HCT116 (cell line): ENCODE data around the gene POLE3. TPM values are rescaled to one million over a fixed set of nuclear protein-coding genes. Genes with fewer than 3 reads are reported as not detected.

Experiments
- ATAC-seq: fragments of 200-7000 bp; cut with Tn5 transposase; 2 replicates; pipeline ENCODE4 v1.9.1; 2020; ENCODE audit warnings: mild to moderate bottlenecking, moderate library complexity
- BruUV-seq: library from RNA; stranded (reverse); fragments of 400-500 nt; replicated peaks from 2 replicates; lab custom pipeline; 2021; lab: Mats Ljungman, UMichigan
- CTCF ChIA-PET: fragments of 300-600 bp; sonication (Branson Sonifier 250); formaldehyde crosslinking; loops from one replicate; lab custom pipeline; 2021; ENCODE audit warnings: antibody characterized with exemption; lab: Charles Lee
- POLR2A ChIA-PET: fragments of 300-600, 350-600 bp; sonication (Branson Sonifier 250); formaldehyde crosslinking; loops from one replicate; lab custom pipeline; 2021; ENCODE audit warnings: antibody characterized with exemption; lab: Charles Lee
- RAD21 ChIA-PET, 2 experiments: fragments of 300-600 bp; sonication (Branson Sonifier 250); formaldehyde crosslinking; loops; one replicate each; lab custom pipeline; 2023; ENCODE audit warnings: low total read pairs in 2 of 2; ENCODE audit not compliant: uncharacterized antibody in 2 of 2, unreplicated experiment in 2 of 2, low non-redundant PET in 1 of 2; lab: Charles Lee
- DNase-seq: peaks from one replicate; pipeline ENCODE4 v3.0.0-alpha.2; 2010; ENCODE audit warnings: low read depth, low spot score
- H2AFZ ChIP-seq: fragments of 200-600 bp; shearing (Covaris generic), sonication (generic); 2 replicates; pipeline ENCODE4 v1.6.1; 2017; ENCODE audit warnings: low read depth, mixed run types, mixed read lengths, antibody characterized with exemption, low read length; ENCODE audit not compliant: poor library complexity, severe bottlenecking
- H3K27ac ChIP-seq: 2 replicates; pipeline ENCODE4 v1.5.1; 2012; ENCODE audit warnings: low read depth, low read length
- H3K27me3 ChIP-seq: fragments of 200-600 bp; sonication (generic); 2 replicates; pipeline ENCODE4 v1.6.1; 2016; ENCODE audit warnings: mixed run types, low read length, mixed read lengths; ENCODE audit not compliant: insufficient read depth
- H3K36me3 ChIP-seq, 2 experiments: fragments of 200-500 bp in 1 of 2; fragments of 200-600 bp in 1 of 2; sonication (Bioruptor generic) in 1 of 2; sonication (generic) in 1 of 2; 2 replicates each; pipeline versions ENCODE4 v1.5.1 to v1.6.1; 2014 to 2016; ENCODE audit warnings: low read length in 2 of 2, inconsistent platforms in 1 of 2, mixed read lengths in 1 of 2, mixed run types in 1 of 2; ENCODE audit not compliant: insufficient read depth in 2 of 2, control insufficient read depth in 1 of 2
- H3K4me1 ChIP-seq, 2 experiments: fragments of 200-600 bp in 1 of 2; sonication (generic) in 1 of 2; 2 replicates each; pipeline versions ENCODE4 v1.5.1 to v1.6.1; 2012 to 2017; ENCODE audit warnings: low read length in 2 of 2, inconsistent platforms in 1 of 2, mild to moderate bottlenecking in 1 of 2, mixed read lengths in 1 of 2, mixed run types in 1 of 2, moderate library complexity in 1 of 2; ENCODE audit not compliant: insufficient read depth in 2 of 2, control insufficient read depth in 1 of 2
- H3K4me2 ChIP-seq: fragments of 200-600 bp; sonication (generic); 2 replicates; pipeline ENCODE4 v1.6.1; 2017; ENCODE audit warnings: mixed run types, low read length, mixed read lengths
- H3K4me3 ChIP-seq, 2 experiments: fragments of 200-600 bp in 1 of 2; sonication (generic) in 1 of 2; replicated peaks in 1 of 2; 2 replicates each; pipeline ENCODE4 v1.5.1; 2011 to 2016; ENCODE audit warnings: low read length in 2 of 2, control low read depth in 1 of 2, low read depth in 1 of 2, mild to moderate bottlenecking in 1 of 2, mixed read lengths in 1 of 2, mixed run types in 1 of 2
- H3K79me2 ChIP-seq: fragments of 200-600 bp; sonication (generic); 2 replicates; pipeline ENCODE4 v1.6.1; 2017; ENCODE audit warnings: mild to moderate bottlenecking, mixed run types, low read length, moderate library complexity, mixed read lengths; ENCODE audit not compliant: insufficient read depth
- H3K9ac ChIP-seq: fragments of 200-600 bp; sonication (generic); 2 replicates; pipeline ENCODE4 v1.6.1; 2016; ENCODE audit warnings: low read length, mixed read lengths
- H3K9me2 ChIP-seq: fragments of 200-600 bp; sonication (generic), shearing (Covaris generic); 2 replicates; pipeline ENCODE4 v1.6.1; 2017; ENCODE audit warnings: mixed run types, mild to moderate bottlenecking, moderate library complexity; ENCODE audit not compliant: insufficient read depth
- H3K9me3 ChIP-seq, 2 experiments: fragments of 200-500 bp in 1 of 2; fragments of 200-600 bp in 1 of 2; sonication (Bioruptor generic) in 1 of 2; sonication (generic) in 1 of 2; 2 replicates each; pipeline ENCODE4 v1.6.1; 2014 to 2017; ENCODE audit warnings: low read length in 2 of 2, mixed read lengths in 2 of 2, inconsistent platforms in 1 of 2, low read depth in 1 of 2, mild to moderate bottlenecking in 1 of 2, mixed run types in 1 of 2, moderate library complexity in 1 of 2; ENCODE audit not compliant: control insufficient read depth in 1 of 2, insufficient read depth in 1 of 2
- H4K20me1 ChIP-seq: fragments of 200-600 bp; sonication (generic), shearing (Covaris generic); 2 replicates; pipeline ENCODE4 v1.6.1; 2017; ENCODE audit warnings: mixed run types, mild to moderate bottlenecking, moderate library complexity; ENCODE audit not compliant: insufficient read depth
- CBX3 ChIP-seq: IDR thresholded peaks from 2 replicates; pipeline ENCODE4 v1.6.1; 2012; ENCODE audit warnings: low read depth
- CEBPB ChIP-seq: IDR thresholded peaks from 2 replicates; pipeline ENCODE4 v1.6.1; 2012; ENCODE audit warnings: low read depth
- EGR1 ChIP-seq: IDR thresholded peaks from 2 replicates; pipeline ENCODE4 v1.6.1; 2012; ENCODE audit warnings: low read depth
- ELF1 ChIP-seq: IDR thresholded peaks from 2 replicates; pipeline ENCODE4 v1.6.1; 2012; ENCODE audit warnings: low read depth, borderline replicate concordance
- FOSL1 ChIP-seq: IDR thresholded peaks from 2 replicates; pipeline ENCODE4 v1.6.1; 2012; ENCODE audit warnings: low read depth
- MAX ChIP-seq: IDR thresholded peaks from 2 replicates; pipeline ENCODE4 v1.6.1; 2012
- REST ChIP-seq: IDR thresholded peaks from 2 replicates; pipeline ENCODE4 v1.6.1; 2012; ENCODE audit warnings: low read depth
- SIN3A ChIP-seq: IDR thresholded peaks from 2 replicates; pipeline ENCODE4 v1.6.1; 2012; ENCODE audit warnings: low read depth
- SRF ChIP-seq: IDR thresholded peaks from 2 replicates; pipeline ENCODE4 v1.6.1; 2012; ENCODE audit warnings: low read depth
- TCF7L2 ChIP-seq: IDR thresholded peaks from 2 replicates; pipeline ENCODE4 v1.7.0; 2011; ENCODE audit warnings: borderline replicate concordance, inconsistent platforms; ENCODE audit not compliant: insufficient read depth, insufficient read length; ENCODE audit errors: extremely low read depth
- intact Hi-C: fragments of 100-400 bp; cut with micrococcal nuclease; formaldehyde crosslinking; loops from 2 replicates; pipeline ENCODE4 v1.10.0; 2022
- total RNA-seq: library from RNA; stranded (reverse); gene quantifications from one replicate; pipeline ENCODE4 v1.2.1, GENCODE V29; 2021; ENCODE audit not compliant: unreplicated experiment

POLE3 gene
- total RNA-seq, 1 experiment from 2014 or later: 65.1 TPM

DNA sequence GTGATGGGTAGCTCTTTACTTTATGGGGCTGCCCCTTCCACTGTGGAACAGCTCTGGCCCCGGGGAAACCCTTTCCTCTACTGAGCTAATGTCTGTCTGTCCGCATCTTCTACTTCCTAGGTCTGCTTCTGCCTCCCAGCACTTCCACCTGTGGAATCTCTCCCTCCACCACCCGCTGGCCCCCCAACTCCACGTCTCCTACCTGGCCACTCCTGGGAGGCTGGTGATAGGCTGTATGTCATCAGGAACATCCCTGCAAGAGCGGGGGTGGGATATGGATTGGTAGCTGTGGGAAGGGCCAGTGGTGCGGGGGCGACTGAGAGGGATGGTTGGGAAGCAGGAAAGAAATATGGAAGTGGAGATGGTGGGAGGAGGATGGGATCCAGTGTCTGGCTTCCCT is 18.6 kb downstream of the POLE3 start:
- Histone ChIP-seq H3K4me2 (no peak overlapping the region), H2AFZ (no peak overlapping the region), H3K9me2 (no peaks in the 10 kb centered on the region)
- TF ChIP-seq CEBPB (no peak), EGR1 (no peak)
- TF ChIP-seq, all 23 proteins: peak for 0
- Histone ChIP-seq H4K20me1 (no peaks in the 10 kb centered on the region), H3K9me3 (no peaks in the 10 kb centered on the region), H3K9ac (no peak overlapping the region), H3K36me3 (peaks cover 0 to 3% of the 10 kb centered on the region in 2 experiments; a peak in 1 of 4 replicates), H3K79me2 (no peaks in the 10 kb centered on the region), H3K4me1 (no peaks in the 10 kb centered on the region), H3K27ac (no peak overlapping the region), H3K27me3 (no peaks in the 10 kb centered on the region), H3K4me3 (no peak overlapping the region)
- intact Hi-C loops: no loop called here
- ChIA-PET POLR2A (no interaction called here), CTCF (no interaction called here), RAD21 (no interaction called here)
- no peak for DNase-seq
- no peak for ATAC-seq
- no TSS peak for BruUV-seq

- peaks cover 0 to 3% of the 10 kb centered on the region in 2 experiments; a peak in 1 of 4 replicates for H3K36me3 ChIP-seq
Observed at GRCh38 chr9:113390192-113390960, 20.1 kb downstream of the POLE3 start.

More at GRCh38 chr9:113390192-113390960, 20.1 kb downstream of the POLE3 start:
- no peak overlapping the region for H3K4me3 ChIP-seq
- no peaks in the 10 kb centered on the region for H3K79me2 ChIP-seq
- ChIA-PET RAD21 (no interaction called here), CTCF (no interaction called here)
- no peaks in the 10 kb centered on the region for H3K27me3 ChIP-seq
- H2AFZ ChIP-seq: no peak overlapping the region
- BruUV-seq: no TSS peak
- no peak overlapping the region for H3K9ac ChIP-seq
- DNase-seq: no peak
- H4K20me1 ChIP-seq: no peaks in the 10 kb centered on the region
- no peaks in the 10 kb centered on the region for H3K4me1 ChIP-seq
- intact Hi-C loops: no loop called here
- H3K9me2 ChIP-seq: no peaks in the 10 kb centered on the region
- no peak for ATAC-seq
- no peak overlapping the region for H3K4me2 ChIP-seq
- no peaks in the 10 kb centered on the region for H3K9me3 ChIP-seq
- TF ChIP-seq ELF1: no peak
- no peak for TF ChIP-seq TCF7L2
- no peak for TF ChIP-seq REST
- no peak for TF ChIP-seq MAX
- TF ChIP-seq EGR1: no peak
- no peak for TF ChIP-seq SIN3A
- TF ChIP-seq SRF: no peak
- no peak for TF ChIP-seq CBX3
- no peak for TF ChIP-seq FOSL1
- TF ChIP-seq, all 23 proteins: peak for 0
- H3K27ac ChIP-seq: no peak overlapping the region
- POLR2A ChIA-PET: no interaction called here
